Measurements from ENCODE around the gene KIF12.
"Not testable (repeated sequence)": the region's sequence is repeated elsewhere in the genome, so short reads cannot be mapped to it uniquely, and the experiment has no call there.

The KIF12 gene

DNA sequence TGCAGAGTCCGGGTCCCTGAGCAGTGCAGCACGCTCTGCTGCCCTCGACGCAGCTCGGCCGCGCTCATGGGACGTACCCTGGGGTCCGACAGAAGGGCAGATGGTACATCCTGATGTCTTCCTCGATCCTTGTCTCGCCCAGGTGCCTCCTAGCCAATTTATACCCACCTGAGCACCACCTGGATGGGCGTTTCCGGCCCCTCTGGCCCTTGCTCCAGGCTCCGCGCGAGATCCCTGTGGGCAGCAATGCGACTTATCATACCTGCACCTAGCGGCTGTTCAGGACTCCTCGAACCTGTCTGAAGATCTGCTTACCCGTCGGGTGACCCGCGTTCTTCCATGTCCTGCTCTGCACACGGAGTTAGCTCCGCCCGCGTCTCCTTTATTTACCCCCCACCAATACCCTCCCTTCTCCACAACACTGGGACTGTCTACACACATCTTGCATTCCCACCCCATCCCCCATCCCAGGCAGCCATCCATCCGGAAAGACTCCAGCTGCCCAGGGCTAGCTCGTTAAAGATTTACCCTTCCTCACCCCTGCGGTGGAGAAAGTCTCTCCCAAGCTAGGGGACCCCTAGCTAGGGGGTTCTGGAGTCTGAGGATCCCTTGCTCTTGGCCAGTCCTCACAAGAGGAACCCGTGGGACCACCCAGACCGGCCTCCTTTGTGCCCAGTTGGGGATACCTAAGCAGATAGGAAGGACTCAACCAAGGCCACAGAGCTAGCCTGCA lies at the start of gene KIF12:
Gene KIF12 (minus strand): TSS at position 357 of the 733 bp plus-strand sequence. CDS start 16 bp downstream, at position 341.
- in situ Hi-C loops (cut with MboI; ENCODE audit: low sequenced_read_pairs): loop anchor here (25.0 kb wide), 1 partner anchor 188 kb away; no protein-coding TSS in a partner anchor

DNA sequence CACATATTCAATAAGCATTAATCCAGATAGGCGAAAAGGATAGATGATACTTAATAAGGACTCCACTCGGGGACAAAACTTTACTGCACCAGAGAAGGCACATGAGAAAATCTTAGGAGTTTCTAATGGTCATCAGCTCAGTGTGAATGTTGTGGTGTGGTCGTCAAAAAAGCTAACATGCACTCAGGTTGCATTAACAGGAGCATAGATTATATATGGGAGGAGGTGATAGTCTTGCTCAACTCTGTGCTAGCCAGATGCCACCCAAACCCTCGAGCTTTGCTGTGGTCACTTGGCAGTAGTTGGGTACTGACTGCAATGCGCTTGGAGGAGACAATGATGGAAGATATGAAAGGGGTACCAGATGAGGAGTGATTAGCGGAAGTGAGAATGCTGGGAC lies 47.6 kb upstream of the KIF12 start:
- in situ Hi-C loops (cut with MboI; ENCODE audit: low sequenced_read_pairs): no loop called here

DNA sequence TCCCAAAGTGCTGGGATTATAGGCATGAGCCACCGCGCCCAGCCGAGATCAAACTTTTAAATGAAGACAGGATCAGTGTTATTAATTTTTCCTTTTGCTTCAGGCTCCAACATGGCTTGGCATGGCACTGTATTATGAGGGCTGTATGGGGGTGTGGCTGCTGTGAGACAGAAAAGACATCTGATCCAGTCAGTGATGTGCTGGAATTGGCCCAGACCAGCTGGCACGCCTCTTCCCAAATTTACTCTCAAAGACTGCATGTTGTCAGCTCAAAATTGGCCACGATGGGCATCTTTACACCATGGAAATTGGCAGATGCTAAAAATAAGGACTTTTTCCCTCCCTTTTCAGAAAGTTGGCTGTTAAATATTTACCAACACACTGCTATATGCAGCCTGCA lies 44.1 kb upstream of the KIF12 start:
- in situ Hi-C loops (cut with MboI; ENCODE audit: low sequenced_read_pairs): no loop called here

DNA sequence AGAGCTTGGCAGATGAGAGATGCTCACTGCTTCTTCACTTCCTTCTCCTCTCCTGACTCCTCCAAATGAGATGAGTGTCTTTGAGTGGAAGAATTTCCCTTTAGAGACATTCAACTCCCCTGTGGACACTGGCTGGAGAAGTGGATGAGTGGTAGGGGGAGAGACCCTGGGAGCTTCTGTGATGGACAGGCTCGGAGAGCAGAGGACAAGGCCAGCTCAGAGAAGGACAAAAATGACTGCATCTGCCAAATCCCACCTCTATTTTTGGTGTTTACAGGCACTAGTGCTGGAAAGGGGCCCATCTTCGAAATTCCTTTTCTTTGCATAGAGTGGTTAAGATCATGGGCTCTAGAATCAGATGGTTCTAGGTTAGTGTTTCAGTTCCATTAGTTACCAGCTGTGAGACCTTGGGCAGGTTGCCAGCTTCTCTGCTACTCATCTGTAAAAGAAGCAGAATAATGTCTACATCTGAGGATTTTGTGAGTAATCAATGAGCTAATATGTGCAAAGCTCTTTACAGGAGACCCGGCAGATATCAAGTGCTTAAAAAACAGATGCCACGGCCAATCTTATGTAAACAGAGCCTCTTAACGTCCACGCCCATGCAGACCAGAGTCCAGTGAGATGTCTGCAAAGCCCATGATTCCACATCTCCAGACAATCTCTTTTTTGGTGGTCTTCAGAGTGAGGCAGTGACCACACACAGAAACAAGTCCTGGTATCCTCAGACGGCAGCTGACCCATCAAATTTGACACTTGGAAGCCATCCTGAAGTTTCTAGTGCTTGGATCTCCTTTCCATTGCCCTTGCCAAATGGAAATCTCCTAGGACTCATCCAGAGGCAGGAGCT lies 42.7 kb upstream of the KIF12 start:
- in situ Hi-C loops (cut with MboI; ENCODE audit: low sequenced_read_pairs): no loop called here

DNA sequence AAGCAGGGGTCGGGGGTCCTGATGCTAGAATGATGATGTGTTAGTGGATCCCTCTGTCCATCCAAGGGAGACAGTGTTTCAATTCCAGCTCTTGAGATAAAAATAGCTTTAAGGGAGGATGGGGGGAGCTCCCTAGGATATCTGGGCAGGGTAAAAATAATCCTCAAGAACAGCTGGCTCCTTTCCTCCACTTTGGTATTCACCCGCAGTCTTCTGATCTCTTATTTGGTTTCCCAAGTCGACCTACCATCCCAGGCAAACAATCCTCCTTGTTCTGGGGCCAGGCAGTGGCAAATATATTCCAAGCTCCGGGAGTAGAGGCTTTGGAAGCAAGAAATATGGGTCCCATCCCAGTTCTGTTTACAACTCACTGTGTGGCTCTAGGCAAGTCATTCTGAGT lies 41.8 kb upstream of the KIF12 start:
- in situ Hi-C loops (cut with MboI; ENCODE audit: low sequenced_read_pairs): no loop called here

DNA sequence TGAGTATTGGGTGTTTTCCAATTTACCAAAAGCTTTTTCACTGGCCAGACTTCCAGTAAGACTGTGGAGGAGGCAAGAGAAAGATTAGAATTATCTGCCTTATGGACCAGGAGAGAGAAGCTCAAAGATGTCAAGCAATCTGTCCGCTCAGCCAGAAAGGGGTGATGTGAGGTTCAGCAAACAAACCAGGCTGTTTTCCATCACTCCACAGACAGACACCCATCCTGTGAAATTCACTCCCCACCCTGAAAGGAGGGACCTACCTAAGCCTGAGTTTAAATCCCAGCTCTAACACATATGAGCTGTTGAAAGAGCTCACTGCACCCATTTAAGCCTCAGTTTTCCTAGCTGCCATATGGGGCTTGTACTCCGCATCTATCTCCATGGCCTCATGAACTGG lies 41.3 kb upstream of the KIF12 start:
- in situ Hi-C loops (cut with MboI; ENCODE audit: low sequenced_read_pairs): no loop called here

DNA sequence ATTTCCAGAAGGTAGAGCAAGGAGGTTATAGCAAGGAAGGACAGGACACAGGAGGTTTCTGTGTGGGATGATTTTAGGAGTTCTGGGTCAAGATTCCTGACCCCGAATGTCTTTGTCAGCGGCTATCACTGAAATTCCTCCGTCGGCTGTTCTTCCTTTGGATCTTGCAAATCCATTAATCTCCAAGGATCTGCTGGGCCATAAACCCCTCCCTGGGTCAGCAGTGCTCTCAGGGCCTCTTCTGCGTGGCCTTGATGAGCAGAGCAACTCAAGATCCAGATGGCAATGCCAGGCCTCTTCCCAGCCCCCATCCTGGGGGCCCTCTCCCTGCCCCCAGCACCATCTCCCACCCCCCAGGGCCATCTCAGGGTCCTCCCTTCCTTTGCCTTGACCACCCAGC lies 40.0 kb upstream of the KIF12 start:
- in situ Hi-C loops (cut with MboI; ENCODE audit: low sequenced_read_pairs): no loop called here

DNA sequence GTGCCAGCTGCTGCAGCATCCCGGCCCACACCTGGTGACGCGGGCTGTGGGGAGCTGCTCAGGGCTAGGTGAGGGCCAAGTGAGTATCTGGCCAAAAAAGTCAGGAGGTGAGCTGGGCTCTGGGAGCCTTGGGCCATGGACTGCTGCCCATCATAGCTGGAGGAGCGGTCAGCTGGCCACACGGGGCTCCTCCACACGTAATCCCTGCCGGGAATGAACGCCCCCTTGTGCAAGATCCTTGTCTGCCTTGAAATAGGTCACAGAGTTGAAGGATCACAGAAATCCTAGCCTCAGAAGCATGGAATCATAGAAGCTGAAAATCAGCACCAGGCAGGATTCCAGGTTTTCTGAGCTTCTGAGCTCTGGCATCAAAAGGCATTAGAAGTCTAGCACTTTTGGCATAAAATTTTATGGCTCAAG lies 39.5 kb upstream of the KIF12 start:
- in situ Hi-C loops (cut with MboI; ENCODE audit: low sequenced_read_pairs): no loop called here

DNA sequence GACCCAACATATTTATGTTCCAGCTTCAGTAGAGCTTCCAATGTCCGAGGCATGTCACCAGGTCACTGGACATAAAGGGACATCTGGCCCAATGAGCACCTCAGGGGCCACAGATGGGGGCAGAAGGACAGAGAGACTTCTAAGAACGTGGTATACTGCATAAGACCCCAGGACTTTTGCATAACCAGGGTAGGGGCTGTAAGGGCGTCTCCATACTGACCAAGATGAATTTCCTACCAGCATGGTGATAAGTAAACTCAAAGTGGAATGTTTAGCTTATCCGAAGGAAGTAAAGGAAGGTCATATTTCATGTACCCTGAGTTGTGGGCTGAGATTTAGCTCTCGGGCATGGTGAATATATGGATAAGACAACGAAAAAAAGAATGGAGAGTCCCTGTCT lies 38.7 kb upstream of the KIF12 start:
- in situ Hi-C loops (cut with MboI; ENCODE audit: low sequenced_read_pairs): no loop called here

DNA sequence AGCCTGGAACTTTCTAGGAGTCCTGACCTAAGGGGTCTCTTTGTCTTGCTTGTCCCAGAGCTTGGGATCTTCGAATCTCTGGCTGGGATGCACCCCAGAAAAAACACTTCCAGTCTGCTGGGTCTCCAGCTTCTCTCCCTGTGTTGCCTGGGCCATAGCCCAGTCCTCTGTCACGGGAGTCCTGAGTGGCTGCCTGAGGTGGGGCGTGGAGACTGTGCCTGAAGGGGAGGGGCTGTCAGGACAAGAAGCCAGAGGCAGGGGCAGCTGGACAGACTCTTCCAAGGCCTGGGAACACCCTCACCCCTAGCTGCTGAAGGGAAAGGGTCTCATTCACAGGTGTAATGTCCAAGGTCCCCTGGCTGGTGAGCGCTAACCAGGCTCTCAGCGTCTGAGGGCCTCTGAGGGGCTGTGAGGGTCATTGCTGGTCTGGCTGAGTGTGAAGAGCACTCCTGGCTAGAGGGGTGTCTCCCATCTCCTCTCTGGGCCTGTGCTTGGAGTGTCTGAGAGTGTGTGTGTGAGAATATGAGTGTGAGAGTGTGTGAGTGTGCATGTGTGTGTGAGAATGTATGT lies 35.8 kb upstream of the KIF12 start:
- in situ Hi-C loops (cut with MboI; ENCODE audit: low sequenced_read_pairs): no loop called here

DNA sequence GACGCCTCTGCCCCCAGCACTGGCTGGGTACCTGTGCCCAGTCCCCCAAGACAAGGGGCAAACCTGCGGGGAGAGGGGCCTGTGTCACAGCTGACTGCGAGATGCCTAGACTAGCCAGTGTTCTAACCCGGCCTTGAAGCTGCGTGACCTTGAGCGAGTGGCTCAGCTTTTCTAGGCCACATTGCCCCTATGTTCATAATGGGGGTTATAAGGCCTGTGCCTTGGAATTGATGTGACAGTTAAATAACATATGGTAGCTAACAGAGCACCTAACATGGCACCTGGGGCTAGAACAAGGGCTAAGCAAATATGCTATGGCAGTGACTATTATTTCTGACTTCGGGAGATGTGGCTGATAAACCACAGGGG lies 33.4 kb upstream of the KIF12 start:
- in situ Hi-C loops (cut with MboI; ENCODE audit: low sequenced_read_pairs): no loop called here

DNA sequence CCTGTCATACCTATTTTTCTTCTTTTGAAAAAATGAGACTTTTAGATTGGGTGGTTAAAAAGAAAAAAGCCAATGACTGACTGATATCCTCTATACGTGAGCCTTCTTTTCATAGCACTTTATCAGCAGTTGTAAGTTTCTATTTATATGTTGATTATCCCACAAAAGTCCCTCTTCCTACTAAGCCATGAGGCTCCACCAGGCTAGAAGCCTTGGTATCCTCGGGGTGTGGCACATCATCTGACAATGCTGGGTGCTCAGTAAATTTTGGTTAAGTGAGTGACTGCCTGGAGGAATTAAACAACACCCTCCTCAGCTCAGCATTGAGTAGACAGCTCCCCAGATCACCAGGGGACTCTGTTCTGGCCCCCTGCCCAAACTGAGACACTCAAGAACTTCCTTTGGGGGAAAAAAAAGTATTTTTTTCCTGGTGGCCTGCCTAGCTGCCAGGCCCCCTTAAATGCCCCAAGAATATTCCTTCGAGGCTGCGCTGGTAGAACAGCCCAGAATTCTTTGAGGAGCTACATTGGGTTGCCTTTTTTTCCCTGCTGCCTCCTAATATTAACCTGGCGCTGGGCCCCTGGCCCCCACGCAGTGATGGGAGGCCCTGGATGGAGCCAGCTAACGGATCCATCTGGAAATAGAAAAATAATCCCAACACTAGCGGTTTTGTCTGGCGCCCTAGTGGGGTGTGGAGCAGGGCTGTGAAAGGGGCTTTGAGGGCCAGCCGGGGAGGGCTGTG lies 32.9 kb upstream of the KIF12 start:
- in situ Hi-C loops (cut with MboI; ENCODE audit: low sequenced_read_pairs): no loop called here

DNA sequence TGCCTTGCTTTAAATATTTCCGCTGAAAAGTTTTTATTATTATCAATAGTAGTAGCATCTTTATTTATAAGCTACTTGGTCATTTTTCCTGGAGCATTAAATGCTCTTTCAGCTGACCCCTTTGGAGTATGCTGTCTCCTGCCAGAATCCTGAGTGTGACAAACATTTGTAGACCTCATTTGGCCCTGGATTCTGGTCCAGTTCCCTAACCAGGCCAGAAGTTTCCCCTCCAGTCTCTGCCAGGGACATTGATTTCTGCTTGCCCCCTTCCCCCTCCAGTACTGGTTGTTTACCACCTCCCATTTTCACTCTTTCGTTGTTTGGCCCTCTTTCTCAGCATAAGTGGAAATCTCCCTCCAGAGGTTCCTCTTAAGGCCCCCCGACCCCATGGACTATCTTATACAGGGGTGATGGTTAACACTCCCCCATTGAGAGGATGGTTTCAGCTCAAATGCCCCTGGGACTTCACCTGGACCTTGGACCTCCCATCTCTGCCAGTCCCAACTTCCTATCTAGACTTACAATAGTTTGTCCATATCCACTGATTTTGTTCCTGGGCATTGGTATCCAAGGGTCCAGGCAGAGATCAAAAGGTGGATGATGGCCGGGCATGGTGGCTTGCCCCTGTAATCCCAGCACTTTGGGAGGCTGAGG lies 31.7 kb upstream of the KIF12 start:
- in situ Hi-C loops (cut with MboI; ENCODE audit: low sequenced_read_pairs): no loop called here

DNA sequence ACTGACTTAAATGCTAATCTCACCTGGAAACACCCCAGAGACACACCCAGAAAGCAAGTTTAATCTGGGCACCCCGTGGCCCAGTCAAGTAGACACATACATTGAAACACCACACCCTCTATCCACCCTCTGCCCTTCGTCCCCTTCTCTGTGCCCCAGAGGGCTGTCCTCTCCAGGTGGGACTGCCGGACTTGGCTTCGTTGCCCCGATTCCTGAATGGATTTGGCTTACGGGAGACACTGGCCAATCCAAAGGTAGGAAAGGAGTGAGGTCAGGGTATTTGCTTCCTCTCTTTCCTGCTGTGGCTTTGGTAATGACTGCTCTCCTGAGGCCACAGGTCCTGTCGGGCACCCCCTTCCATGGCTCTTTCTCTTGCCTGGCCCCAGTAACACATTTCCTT lies 31.0 kb upstream of the KIF12 start:
- in situ Hi-C loops (cut with MboI; ENCODE audit: low sequenced_read_pairs): no loop called here

DNA sequence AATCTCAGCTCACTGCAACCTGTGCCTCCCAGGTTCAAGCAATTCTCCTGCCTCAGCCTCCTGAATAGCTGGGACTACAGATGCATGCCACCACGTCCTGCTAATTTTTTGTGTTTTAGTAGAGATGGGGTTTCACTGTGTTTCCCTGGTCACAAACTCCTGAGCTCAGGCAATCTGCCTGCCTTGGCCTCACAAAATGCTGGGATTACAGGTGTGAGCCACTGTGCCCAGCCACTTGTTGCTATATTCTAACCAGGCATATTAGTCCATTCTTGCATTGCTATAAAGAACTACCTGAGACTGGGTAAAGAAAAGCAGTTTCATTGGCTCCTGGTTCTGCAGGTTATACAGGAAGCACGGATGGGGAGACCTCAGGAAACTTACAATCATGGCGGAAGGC lies 29.7 kb upstream of the KIF12 start:
- in situ Hi-C loops (cut with MboI; ENCODE audit: low sequenced_read_pairs): not testable (repeated sequence)

DNA sequence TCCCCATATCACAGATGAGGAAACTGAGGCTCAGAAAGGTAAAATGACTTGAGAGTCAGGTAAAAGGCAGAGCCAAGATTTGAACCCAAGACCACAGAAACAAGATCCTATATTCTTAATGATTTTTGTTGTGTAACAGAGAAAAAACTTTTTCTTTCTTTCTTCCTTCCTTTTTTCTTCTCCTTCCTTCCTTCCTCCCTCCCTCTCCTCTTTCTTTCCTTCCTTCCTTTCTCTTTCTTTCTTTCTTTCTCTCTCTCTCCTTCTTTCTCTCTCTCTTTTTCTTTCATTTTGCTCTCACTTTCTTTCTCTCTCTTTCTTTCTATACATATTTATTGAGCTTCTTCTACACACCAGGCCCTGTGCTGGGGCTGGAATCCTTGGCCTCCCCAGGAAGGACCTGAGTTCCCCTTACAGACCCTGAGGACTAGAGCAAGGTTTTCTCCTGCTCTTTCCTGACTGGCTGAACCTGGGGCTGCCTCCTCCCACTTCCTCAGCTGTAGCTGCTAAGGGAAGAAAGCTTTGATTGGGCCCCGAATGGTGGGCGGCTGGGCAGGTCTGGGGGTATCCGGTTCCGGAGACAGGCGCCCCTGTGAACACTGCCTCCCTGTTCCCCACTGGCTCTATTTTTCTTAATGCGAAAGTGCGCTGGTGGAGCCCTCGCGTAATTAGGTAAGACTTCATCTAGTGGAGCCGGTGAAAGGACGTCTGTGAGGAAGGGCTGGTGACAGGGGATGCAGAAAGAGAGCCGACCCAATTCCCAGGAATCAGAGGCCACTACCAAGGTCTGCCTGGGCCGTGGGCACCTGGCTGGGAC lies 27.4 kb upstream of the KIF12 start:
- in situ Hi-C loops (cut with MboI; ENCODE audit: low sequenced_read_pairs): no loop called here

DNA sequence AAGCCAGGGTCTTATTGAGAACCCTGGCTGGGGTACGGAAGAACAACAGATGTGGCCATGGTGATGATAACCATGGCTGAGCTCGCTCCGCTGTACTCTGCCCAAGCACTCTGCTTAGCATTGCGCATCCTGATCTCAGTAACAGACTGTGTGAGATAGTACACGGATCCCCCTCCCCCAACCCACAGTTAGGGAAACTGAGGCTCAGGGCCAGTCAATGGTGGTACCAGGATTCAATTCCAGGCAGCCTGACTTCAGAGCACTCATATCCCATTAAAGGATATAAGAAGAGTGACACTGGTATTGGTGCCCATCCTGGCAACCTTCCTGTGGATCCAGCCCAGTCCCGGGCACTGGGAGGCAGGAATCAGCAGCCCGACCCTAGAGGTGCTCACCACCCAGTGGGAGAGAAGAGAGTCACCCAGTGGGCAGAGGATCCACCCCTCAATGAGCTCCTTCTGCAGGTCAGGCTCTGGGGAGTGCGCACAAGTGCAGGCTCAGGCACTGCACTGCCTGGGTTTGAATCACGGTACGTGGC lies 26.5 kb upstream of the KIF12 start:
- in situ Hi-C loops (cut with MboI; ENCODE audit: low sequenced_read_pairs): no loop called here

DNA sequence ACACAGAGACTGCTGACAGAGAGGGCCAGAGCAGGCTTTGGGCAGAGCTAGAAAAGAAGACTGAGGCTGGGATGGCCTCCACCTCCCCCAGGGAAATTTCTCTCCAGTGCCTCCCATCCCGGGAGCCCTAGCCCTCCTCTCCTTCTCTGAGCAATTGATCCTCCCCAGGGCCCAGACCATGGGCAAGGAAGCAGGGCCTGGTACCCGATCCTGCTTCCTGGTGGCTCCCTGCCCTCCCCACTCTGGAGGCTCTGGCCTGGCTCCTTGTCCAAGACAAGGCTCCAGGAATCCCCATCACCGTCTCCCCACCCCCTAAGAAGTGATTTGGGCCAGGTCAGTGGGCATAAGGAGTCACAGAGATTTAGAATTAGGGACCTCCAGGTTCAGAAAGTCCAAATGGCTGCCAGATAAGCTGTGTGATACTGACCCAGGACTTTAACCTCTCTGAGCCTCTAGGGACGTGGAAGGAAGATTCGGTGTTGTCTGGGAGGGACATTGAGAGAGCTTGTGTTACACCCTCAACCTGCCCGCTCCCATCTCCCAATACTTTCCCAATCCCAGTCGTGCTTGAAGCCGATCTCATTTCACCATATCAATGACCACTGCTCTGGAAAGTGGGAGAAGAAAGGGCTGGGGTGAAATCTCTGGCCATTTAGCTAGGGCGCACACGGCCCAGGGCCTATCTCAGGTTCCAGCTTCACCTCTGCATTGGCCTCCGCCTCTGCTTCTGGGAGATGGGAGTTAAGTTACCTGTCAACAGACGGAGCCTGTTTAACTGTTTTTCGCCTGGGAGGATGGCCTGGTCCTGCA lies 25.8 kb upstream of the KIF12 start:
- in situ Hi-C loops (cut with MboI; ENCODE audit: low sequenced_read_pairs): no loop called here

DNA sequence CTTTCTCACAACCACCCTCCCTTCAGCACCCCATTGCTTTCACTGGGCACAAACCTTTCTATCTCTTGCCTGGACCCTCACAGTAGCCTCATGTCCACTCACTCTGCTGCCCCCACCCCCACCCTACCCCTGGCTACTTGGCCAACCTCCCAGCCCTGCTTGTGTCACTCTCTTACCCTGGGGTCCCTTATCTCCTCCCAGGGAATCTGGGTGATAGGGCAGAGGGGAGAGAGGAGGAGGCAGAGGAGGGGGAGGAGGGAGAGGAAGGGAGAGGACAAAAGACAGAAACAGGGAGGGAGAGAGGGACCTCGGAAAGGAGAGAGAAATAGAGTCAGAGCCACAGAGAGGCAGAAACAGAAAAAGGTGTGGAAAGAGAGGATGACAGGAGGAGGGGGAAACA lies 25.0 kb upstream of the KIF12 start:
- in situ Hi-C loops (cut with MboI; ENCODE audit: low sequenced_read_pairs): no loop called here

Measured in HL-60/S4 treated with phorbol 12-myristate 13-acetate at 8.2 ng/mL for 4 days and 3 days (cell line).